NCI-H748 (cell line): ENCODE results near the gene OR2A7.
"Not testable (repeated sequence)": the region's sequence is repeated elsewhere in the genome, so short reads cannot be mapped to it uniquely, and the experiment has no call there.

Source experiments
- DNase-seq: peaks from one replicate; lab custom pipeline; 2025; ENCODE audit not compliant: unreplicated experiment; lab: John Stamatoyannopoulos, UW

Gene OR2A7, protein sequence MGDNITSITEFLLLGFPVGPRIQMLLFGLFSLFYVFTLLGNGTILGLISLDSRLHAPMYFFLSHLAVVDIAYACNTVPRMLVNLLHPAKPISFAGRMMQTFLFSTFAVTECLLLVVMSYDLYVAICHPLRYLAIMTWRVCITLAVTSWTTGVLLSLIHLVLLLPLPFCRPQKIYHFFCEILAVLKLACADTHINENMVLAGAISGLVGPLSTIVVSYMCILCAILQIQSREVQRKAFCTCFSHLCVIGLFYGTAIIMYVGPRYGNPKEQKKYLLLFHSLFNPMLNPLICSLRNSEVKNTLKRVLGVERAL

DNA sequence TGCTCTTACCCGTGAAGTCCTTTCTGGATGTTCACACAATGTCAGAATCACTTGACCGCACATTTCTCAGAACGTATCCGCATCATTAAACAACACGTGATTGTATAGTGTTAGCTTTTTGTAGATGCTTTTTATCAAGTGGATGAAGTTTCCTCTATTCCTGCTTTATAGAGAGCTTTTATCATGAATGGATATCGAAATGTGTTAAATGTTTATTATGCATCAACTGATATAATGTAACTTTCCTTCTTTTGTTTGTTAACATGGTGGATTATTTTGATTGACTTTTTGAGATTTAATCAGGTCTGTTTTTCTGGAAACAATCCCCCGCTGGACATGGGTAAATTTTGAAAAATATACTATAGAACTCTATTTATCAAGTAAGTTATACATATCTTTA, at the start of gene OR2A7:
TSS of gene OR2A7 (minus strand) at position 101 of the 400 bp plus-strand sequence. CDS start 5,164 bp downstream, outside the sequence.
- not testable (repeated sequence) for DNase-seq

DNA sequence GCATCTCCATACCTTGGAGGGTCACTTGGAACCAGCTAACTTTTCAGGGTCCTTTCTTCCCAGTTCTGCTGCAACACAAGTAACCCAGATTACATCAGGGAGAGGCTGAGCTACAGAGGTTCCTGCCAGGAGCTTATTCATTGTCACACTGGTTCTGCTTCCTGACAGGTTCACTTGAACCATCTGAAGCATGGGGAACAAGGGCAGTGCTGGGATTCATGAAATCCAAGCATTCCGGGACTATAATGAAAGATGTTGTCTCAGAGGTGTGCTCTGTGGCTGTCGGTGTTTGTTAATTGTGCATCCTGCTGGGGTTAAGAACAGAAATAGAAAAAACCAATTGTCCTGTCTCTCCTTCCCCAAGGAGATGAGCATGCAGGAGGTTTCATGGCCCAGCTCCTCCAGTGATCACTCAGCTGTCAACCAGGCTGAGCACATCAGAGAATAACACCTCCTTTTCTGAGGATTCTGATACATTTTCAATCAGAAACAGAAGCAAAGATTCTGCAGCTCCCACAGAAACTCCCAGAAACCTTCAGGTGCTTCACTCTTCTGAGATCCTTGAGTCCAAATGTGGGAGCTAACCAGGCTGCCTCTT, 47.4 kb upstream of the OR2A7 start, which contains the start of gene OR2A1:
TSS of gene OR2A1 (plus strand) at position 548 of the 598 bp plus-strand sequence. CDS start 5,706 bp downstream, outside the sequence.
- DNase-seq: not testable (repeated sequence)

DNA sequence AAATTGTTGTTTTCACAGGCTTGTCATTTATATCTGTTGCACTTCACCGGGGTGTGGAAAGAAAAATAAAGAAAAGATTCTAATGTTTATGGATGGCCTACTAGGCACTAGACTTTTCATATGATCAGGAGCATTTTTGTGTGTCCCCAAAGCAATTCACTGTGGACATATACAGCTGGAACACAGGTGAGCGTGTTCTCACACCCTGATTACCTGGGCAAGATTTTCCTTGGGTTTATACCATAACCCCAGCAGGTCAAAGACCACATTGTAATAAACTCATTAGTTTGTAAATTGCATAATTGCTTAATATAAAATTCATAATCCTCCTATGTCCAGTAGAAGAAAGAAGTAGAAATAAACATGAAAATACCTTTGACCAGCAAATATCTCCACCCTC, 46.6 kb upstream of the OR2A7 start:
- DNase-seq: not testable (repeated sequence)

DNA sequence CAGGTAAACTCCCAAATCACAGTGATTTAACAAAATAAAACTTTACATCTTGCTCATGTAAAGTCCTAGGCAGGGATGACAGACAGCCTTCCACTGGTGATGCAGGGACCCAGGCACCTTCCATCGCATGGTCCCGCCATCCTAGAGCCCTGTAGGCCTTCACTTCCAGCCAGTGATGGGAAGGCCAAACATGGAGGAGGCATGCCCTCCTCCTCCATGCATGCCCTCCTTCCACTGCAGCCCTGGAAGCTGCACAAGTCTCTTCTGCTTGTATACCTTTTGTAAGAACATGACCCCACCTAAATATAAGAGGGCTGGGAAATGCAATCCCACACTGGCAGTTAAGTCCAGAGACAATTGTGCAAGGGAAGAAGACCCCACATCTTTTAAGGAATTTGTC, 45.1 kb upstream of the OR2A7 start:
- DNase-seq: not testable (repeated sequence)

DNA sequence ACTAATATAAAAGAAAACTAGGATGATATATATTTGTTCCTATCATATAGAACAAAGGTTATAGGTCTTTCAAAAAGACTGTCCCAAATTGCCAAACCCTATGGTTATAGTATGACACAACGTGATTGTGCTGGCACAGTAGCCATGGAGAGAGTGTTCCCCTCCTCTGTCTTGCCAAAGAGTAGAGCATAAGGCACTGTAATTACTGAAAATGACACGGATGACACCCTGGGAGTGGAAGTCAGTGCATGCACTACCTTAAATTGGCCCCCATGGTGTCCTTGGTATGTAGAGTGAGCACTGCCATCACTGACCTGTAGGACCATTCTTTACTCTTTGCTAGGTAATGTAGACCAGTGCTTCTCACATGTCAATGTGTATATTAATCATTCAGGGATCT, 40.6 kb upstream of the OR2A7 start:
- not testable (repeated sequence) for DNase-seq

DNA sequence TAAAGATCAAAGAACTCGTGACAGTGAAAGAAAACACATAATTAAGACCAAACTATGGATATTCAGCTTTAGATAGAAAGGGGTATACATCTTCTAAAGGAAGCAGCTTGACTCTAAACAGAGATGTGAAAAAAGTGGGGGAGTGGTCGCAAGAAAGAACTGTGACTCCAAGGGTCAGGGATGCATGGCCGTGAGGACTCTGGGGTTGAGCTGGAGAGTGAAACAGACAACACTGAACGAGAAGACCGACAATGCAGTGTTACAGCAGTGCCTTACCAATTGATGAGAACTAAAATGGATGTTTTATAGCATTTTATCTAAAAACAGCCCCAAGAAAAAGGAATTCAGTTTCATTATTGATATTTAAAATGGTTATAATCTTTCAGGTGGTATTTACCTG, 39.0 kb upstream of the OR2A7 start:
- DNase-seq: not testable (repeated sequence)

DNA sequence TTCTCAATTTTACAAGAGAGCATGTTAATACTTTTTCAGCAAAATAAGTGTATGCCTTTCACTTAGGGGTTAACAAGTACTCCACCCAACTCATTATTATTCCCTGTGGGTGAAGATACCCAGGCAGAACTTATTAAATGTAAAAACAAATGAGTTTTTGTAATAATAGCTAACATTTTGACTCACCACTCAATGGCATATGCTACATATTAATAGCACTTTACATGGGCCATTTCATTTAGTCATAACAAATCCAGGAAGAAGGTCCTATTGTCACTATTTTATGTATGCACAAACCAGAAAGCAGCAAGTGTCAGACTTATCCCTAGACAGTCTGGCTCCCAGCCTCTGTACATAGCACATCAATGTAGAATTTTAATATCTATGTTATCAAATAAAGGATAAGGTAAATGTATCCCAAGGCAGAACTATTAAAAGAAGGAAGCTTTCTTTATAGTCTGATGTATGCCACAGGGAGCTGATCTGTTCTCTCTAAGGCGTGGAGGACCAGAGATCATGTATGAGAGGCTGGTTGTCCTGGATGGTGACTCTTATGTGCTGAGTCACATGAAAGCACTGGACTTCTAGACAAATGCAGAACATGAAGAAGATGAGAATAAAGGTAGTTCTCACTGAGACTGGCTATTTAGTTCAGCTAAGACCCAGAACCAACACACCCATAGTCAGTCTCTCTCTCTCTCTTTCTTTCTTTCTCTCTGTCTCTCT, 38.1 kb upstream of the OR2A7 start:
- not testable (repeated sequence) for DNase-seq

DNA sequence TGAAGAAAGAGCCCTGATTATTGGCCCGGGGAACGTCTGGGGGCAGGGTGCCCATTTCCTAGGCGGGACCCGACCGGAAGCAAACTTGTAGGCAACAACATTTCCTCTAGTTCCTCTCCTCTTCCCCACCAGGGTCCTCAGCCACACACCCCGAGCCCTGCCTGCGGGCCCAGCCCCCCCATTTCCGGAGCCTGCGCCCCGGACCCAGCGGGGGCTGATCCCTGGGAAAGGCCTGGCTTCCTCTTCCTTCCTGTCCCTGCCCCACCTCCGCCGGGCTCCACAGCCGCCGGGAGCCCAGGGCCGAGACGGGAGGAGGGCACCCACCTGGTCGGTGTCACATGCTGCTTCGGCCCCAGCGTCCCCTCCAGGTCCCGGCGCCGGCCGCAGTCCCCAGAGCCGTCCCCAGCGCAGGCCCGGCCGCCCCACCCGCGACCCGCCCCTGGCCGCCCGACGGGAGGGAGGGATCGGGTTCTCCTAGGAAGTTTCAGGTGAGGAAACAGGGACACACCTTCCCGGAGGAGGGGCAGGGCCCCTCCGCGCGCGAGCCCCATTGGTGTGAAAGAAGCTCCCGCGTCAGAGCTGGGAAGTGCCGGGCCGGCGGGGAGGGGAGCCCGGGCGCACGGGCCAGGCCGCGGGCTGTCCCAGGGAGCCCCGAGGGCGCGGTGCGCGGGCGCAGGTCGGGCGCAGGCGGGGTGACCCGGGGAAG, 29.4 kb upstream of the OR2A7 start:
- not testable (repeated sequence) for DNase-seq

DNA sequence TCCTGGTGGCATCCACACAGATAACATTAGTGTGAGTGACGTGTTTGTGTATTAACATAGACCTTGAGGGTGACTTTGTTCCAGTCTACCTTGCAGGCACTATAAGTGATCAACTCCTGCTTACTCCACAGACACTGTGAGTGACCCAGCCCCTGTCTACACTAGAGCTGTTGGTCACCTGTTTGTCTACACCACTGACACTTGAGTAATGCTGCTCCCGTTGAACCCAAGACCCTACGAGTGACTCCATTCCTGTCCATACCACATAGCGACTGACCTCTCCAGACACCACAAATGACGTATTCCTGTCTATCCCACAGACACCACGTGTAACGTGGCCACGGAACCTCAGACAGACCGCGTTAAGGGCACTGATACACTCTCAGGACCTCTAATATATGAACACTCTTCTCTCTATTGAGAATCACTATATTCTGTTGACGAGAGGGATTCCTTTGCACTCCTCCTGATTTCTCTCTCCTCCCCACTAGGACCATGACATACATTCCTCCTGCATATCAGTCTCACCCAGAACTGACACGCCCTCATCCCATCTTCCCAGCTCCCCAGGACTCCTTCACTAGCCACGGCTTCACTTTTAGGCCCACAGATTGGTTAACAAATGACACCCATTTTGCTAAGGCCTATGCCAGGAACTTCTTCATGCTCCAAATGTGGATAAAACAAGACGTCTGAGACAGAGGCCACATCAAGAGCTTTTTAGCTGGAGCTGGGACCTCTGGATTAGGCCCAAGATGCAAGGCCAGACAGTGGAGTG, 28.0 kb upstream of the OR2A7 start:
- not testable (repeated sequence) for DNase-seq

DNA sequence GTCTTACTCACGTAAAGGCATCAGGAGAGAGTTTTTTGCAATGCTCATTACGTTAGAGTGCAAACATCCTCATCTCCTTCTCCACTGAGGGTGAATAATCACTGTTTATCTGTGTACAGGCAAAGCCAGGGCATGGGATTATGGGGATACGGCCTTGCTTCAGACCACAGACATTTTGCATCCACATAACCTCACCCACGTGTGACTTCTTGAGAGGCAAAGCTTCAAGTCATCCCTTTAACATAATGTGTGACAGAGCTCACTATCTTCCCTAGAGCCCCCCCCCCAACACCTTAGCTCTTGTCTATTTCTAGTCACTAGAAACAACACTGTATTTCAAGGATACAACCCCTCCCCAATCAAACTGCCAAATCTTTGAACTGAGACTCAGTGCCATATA, 27.0 kb upstream of the OR2A7 start:
- not testable (repeated sequence) for DNase-seq

DNA sequence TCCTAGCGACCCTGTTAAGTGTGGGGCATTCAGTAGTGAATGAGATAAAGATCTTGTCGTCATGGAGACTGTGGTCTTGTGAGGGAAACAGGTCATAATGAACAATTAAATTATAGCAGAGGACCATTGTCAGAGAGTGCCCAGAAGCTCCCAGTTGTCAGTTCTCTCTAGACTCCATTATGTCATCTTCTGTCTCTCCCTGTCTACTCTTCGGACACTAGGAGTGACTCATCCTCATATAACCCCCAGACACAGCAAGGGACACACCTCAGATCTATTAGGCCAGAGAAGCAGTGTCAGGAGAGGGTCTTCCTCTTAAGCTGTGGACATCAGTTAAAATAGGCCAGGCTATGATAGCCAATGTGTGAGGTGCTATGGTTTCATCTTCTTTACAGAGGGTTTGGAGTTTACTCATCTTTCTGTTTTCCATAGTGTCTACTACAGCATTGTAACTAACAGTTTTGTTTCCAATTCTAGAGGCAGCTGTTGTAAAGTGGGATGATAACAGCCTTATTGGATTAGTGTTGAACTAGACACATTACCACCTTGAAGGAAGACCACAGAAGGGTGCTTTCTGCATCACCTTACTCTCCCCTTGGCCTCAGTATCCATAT, 22.7 kb upstream of the OR2A7 start:
- not testable (repeated sequence) for DNase-seq

DNA sequence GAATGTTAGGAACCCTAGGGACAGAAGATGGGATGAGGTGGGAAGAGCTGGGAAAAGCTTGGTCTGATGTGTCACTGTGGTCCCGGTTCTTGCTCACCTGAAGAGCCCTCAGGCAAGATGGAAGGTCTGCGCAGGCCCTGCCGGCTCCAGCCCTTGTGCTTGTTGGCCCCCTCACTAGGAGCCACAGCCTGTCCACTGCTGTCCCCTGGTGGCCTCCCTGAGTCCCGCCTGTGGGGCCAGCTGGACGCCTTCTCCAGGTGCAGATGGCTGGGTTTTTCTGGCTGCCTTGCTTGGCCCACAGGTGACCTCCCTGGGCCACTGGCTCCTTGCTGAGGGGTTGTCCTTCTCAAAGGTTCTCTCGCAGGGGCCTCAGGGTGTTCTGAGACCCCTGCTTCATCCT, 19.1 kb upstream of the OR2A7 start:
- not testable (repeated sequence) for DNase-seq

DNA sequence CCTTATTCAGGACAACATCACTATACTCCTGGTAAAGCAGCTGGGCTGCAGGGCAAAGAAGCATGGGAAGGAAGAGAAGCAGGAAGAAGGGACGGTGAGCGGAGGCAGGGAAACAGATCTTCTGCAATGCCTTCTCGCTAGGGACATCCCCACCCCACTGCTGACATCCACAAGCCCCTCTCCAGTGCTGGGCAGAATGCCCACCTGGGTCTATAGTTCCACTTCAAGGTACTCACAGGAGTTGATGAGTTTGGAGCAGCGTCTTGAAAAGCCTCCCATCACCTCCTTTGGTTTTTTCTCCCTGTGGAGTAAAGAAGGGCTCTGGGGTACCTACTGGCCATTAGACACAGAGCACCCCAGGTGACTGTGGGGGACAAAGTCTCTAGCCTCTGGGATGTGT, 17.9 kb upstream of the OR2A7 start:
- DNase-seq: not testable (repeated sequence)

DNA sequence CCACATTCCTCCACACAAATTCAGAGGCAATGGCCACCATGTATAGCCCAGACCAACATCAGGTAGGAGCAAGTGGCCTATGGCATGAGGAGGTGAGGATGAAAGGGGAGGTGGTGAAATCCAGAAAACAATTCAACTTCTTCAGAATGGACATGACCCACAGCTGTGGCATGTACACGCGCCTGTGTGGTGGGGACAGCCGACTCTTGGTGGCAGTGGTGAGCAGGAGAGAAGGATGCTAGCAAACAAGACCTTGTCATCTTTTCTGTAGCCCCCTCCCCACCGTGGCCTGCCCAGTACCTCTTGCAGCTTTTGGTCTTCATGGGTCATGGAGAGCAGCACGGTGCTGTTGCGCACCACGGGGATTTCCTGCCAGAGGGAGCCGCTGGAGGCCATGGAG, 17.4 kb upstream of the OR2A7 start:
- not testable (repeated sequence) for DNase-seq

DNA sequence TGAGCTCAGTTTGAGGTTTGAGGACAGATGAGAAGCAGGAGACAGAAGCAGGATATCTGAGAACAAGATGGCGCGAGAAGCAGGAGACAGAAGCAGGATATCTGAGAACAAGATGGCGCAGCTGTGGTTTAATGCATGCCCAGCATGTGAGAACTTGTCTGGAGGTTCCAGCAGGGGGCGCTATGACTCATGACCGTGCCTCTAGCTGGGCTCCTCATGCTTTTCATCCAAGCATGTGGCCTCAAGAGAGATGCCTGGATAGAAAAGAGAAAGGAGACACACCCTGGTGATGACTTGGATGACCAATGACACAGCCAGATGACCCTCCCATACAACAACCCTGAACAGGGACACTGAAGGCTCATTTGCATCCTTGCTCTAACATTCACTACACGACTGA, 15.4 kb upstream of the OR2A7 start:
- not testable (repeated sequence) for DNase-seq

DNA sequence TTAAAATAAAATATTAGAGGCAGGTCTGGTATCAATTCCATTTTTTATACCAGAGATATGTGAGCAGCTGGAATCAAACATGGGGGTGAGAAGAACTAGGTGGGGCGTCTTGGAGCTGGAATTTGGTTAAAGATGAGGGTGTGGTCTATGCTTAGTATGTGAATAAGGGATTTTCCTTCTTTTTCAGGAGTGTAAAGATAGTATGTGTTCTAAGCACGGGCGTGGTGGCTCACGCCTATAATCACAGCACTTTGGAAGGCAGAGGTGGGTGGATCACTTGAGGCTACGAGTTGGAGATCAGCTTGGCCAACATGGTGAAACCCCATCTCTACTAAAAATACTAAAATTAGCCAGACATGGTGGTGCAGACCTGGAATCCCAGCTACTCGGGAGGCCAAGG, 10.7 kb upstream of the OR2A7 start:
- not testable (repeated sequence) for DNase-seq

DNA sequence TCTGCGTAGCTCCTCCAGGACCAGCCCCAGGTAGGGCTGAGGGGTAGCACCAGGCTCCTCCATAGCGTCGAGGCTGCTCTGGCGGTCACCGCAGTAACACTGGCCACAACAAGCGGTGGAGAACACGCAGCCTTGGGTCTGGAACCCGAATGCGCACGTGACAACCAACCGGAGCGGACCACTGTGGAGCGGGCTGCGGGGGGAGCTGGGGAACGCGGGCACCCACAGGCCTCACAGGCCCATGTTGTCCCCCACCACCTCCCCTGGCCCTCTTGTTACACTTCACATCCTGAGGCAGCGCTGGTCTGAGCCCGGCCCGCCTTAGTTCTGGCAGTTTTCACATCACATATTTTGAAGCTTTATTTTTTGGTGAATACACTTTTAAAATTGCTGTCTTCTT, 4.6 kb upstream of the OR2A7 start, which contains the start of gene CTAGE8:
TSS of gene CTAGE8 (minus strand) at position 101 of the 400 bp plus-strand sequence. CDS start at position 63, 38 bp downstream.
- DNase-seq: not testable (repeated sequence)

DNA sequence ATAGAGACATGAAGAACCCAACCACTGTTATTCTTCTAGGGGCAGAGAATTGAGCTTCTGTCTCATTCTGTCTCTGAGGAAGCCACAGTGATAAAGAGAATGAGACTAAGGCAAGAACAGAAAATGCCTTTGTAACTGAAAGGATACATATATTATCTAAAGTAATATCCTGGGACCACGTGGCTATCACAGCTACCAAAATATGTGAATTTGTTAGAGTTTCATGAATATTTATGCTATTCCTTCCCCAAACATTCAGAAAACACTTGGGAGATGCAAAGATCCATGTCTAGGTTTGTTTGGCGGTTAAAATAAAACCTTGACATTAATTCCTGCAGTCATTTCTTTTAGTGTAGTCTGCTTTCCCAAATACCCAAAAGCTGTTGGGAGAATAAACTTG, 2.5 kb downstream of the OR2A7 start:
- not testable (repeated sequence) for DNase-seq

DNA sequence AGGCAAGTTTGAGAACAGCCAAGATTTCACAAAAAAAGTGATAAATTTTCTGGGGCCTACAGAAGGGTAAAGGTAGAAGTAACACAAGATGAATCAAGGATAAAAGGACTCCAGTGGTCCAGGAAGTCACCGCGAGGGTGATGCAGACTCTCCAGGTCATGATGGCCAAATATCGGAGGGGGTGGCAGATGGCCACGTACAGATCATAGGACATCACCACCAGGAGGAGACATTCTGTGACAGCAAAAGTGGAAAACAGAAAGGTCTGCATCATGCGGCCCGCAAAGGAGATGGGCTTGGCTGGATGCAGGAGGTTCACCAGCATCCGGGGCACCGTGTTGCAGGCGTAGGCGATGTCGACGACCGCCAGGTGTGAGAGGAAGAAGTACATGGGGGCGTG, 5.5 kb downstream of the OR2A7 start:
- not testable (repeated sequence) for DNase-seq

DNA sequence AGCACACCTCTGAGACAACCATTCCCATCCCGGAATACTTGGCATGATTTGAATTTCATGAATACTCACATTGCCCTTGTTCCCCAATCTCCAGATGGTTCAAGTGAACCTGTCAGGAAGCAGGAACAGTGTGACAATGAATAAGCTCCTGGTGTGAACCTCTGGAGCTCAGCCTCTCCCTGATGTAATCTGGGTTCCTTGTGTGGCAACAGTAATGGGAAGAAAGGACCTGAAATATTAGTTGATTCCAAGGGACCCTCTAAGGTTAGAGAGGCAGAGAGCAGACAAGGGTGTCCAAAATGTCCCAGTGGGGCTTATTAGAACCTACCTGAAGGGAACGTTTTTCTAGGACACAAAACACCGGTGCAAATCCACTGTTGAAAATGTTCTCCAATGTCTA, 8.5 kb downstream of the OR2A7 start:
- no peak for DNase-seq
